ENCODE measurements around the gene SORCS1. TPM values are rescaled to one million over a fixed set of nuclear protein-coding genes. Genes with fewer than 3 reads are reported as not detected.

The SORCS1 gene
- total and polyA plus RNA-seq, 2 experiments from 2014 or later, result 2.9 to 8.9 TPM

- Histone ChIP-seq H2AFZ (no peak overlapping the region), H3K27ac (ENCODE audit: low read depth) (no peak overlapping the region), H3K36me3 (ENCODE audit: insufficient read depth) (no peaks in the 10 kb centered on the region), H3K79me2 (replicated peaks; ENCODE audit: insufficient read depth) (no peaks in the 10 kb centered on the region), H3K4me1 (ENCODE audit: insufficient read depth) (no peaks in the 10 kb centered on the region), H3K4me3 (no peak overlapping the region), H3K9me2 (ENCODE audit: insufficient read depth) (no peaks in the 10 kb centered on the region), H3F3A (replicated peaks; ENCODE audit: low read depth) (no peaks in the 10 kb centered on the region), H4K20me1 (replicated peaks; ENCODE audit: insufficient read depth) (no peaks in the 10 kb centered on the region), H3K4me2 (no peak overlapping the region), H3K27me3 (ENCODE audit: insufficient read depth) (no peaks in the 10 kb centered on the region)
- TF ChIP-seq ZNF331 (CRISPR knock-in tag; IDR thresholded peaks at IDR 0.05; ENCODE audit: low read depth) (no peak), ZNF114 (CRISPR knock-in tag; IDR thresholded peaks at IDR 0.05) (no peak), POLR2AphosphoS5 (IDR thresholded peaks at IDR 0.05; ENCODE audit: low read depth) (no peak), CREB1 (CRISPR knock-in tag; IDR thresholded peaks at IDR 0.05; ENCODE audit: low read depth) (no peak), EZH2 (IDR thresholded peaks at IDR 0.05; ENCODE audit: low read depth, unreplicated experiment) (no peak), NANOG (IDR thresholded peaks at IDR 0.05; ENCODE audit: borderline replicate concordance) (no peak), REST (IDR thresholded peaks at IDR 0.05; ENCODE audit: unreplicated experiment) (no peak), STAT1 (IDR thresholded peaks at IDR 0.05; ENCODE audit: unreplicated experiment) (no peak), JUNB (IDR thresholded peaks at IDR 0.05; ENCODE audit: unreplicated experiment) (no peak), ETS1 (IDR thresholded peaks at IDR 0.05) (no peak), ZNF462 (CRISPR knock-in tag; IDR thresholded peaks at IDR 0.05) (no peak), EZH2phosphoT487 (IDR thresholded peaks at IDR 0.05; ENCODE audit: unreplicated experiment) (no peak)
- TF ChIP-seq, protein P1, sequence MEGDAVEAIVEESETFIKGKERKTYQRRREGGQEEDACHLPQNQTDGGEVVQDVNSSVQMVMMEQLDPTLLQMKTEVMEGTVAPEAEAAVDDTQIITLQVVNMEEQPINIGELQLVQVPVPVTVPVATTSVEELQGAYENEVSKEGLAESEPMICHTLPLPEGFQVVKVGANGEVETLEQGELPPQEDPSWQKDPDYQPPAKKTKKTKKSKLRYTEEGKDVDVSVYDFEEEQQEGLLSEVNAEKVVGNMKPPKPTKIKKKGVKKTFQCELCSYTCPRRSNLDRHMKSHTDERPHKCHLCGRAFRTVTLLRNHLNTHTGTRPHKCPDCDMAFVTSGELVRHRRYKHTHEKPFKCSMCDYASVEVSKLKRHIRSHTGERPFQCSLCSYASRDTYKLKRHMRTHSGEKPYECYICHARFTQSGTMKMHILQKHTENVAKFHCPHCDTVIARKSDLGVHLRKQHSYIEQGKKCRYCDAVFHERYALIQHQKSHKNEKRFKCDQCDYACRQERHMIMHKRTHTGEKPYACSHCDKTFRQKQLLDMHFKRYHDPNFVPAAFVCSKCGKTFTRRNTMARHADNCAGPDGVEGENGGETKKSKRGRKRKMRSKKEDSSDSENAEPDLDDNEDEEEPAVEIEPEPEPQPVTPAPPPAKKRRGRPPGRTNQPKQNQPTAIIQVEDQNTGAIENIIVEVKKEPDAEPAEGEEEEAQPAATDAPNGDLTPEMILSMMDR (conservative IDR thresholded peaks at IDR 0.05; ENCODE audit: low read depth in 2 of 2), result no peak
- Mint-ChIP-seq H3K36me3 (ENCODE audit: low read depth) (no peaks in the 10 kb centered on the region), H3K4me3 (no peak overlapping the region), H3K27me3 (ENCODE audit: insufficient read depth, low read depth, poor library complexity) (no peaks in the 10 kb centered on the region), H3K27ac (no peak overlapping the region), H3K4me1 (0 out of 3 replicates have a peak, but pooled peaks cover under 1% of the 10 kb centered on the region), H3K9me3 (no peaks in the 10 kb centered on the region)
- DNase-seq (ENCODE audit: low spot score), result no peak
- ATAC-seq, result no peak
These were observed 177.1 kb downstream of the SORCS1 start for GRCh38 chr10:106987362-106987761.

Measured in GM23338 (cell line).